GM12891 (cell line): ENCODE results near the gene SLC10A4.

Source experiments
- PAX5 ChIP-seq: IDR thresholded peaks from 2 replicates; pipeline ENCODE4 v1.6.1; 2011; ENCODE audit warnings: low read length, moderate library complexity, mild to moderate bottlenecking; ENCODE audit not compliant: insufficient read depth, severe bottlenecking
- POLR2A ChIP-seq: IDR thresholded peaks from 2 replicates; pipeline ENCODE4 v1.6.1; 2011; ENCODE audit warnings: low read depth, low read length, control low read depth
- POLR2AphosphoS5 ChIP-seq: IDR thresholded peaks from 2 replicates; pipeline ENCODE4 v1.6.1; 2011; ENCODE audit warnings: low read depth, low read length, control low read depth
- TAF1 ChIP-seq: IDR thresholded peaks from 2 replicates; pipeline ENCODE4 v1.6.1; 2011; ENCODE audit warnings: low read depth, low read length, control low read depth

GRCh38 chr4:48454591-48454990, 28.6 kb upstream of the SLC10A4 start:
- TF ChIP-seq POLR2AphosphoS5 (no peak), PAX5 (no peak), POLR2A (no peak), TAF1 (no peak)
